CD4-positive, alpha-beta memory T cell (primary cell): Measurements from ENCODE around the gene MPZL2. TPM values are rescaled to one million over a fixed set of nuclear protein-coding genes. Genes with fewer than 3 reads are reported as not detected.
A peak's percentile ranks its signal among the peaks of the same experiment; 100 is the strongest.

Source experiments
- CTCF ChIA-PET: fragments of 350-600 bp; sonication (Branson Sonifier 250); formaldehyde crosslinking; loops from one replicate; lab custom pipeline; 2021; ENCODE audit warnings: inconsistent platforms; ENCODE audit not compliant: partially characterized antibody; lab: Charles Lee
- POLR2A ChIA-PET: fragments of 350-600 bp; sonication (Branson Sonifier 250); formaldehyde crosslinking; loops from one replicate; lab custom pipeline; 2021; ENCODE audit not compliant: partially characterized antibody; lab: Charles Lee
- DNase-seq, 5 donors: peaks; one replicate each; pipeline versions ENCODE4 v3.0.0 to v3.0.0-alpha.2; 2020 to 2022; ENCODE audit warnings: mixed read lengths in 1 of 5
- H3K27ac ChIP-seq: one replicate; pipeline ENCODE4 v1.7.0; 2013; ENCODE audit warnings: low read depth, low read length
- H3K27me3 ChIP-seq: 2 replicates; pipeline ENCODE4 v1.7.0; 2013; ENCODE audit warnings: mild to moderate bottlenecking, low read length, moderate library complexity; ENCODE audit not compliant: insufficient read depth
- H3K36me3 ChIP-seq: 2 replicates; pipeline ENCODE4 v1.7.0; 2013; ENCODE audit warnings: mild to moderate bottlenecking, low read length, moderate library complexity; ENCODE audit not compliant: insufficient read depth
- H3K4me1 ChIP-seq: 2 replicates; pipeline ENCODE4 v1.7.0; 2013; ENCODE audit warnings: mild to moderate bottlenecking, low read length, moderate library complexity; ENCODE audit not compliant: insufficient read depth
- H3K4me3 ChIP-seq, 2 donors: one replicate each; pipeline ENCODE4 v1.7.0; 2013; ENCODE audit warnings: low read length in 2 of 2, mild to moderate bottlenecking in 1 of 2
- H3K9me3 ChIP-seq, 2 donors: one replicate each; pipeline ENCODE4 v1.7.0; 2013; ENCODE audit warnings: low read length in 2 of 2, control low read depth in 1 of 2; ENCODE audit not compliant: control insufficient read depth in 1 of 2
- H3K27ac Mint-ChIP-seq, 7 donors: one replicate each; pipeline ENCODE4 v1.8.0; 2020 to 2021; ENCODE audit warnings: mixed read lengths in 7 of 7, mild to moderate bottlenecking in 6 of 7, inconsistent platforms in 3 of 7, moderate library complexity in 3 of 7
- H3K27me3 Mint-ChIP-seq, 2 donors: one replicate each; pipeline ENCODE4 v1.8.0; 2020 to 2021; ENCODE audit warnings: mixed read lengths in 2 of 2
- H3K36me3 Mint-ChIP-seq, 2 donors: one replicate each; pipeline ENCODE4 v1.8.0; 2020 to 2021; ENCODE audit warnings: mixed read lengths in 2 of 2, inconsistent platforms in 1 of 2, mild to moderate bottlenecking in 1 of 2
- H3K4me1 Mint-ChIP-seq, 4 donors: one replicate each; pipeline ENCODE4 v1.8.0; 2020 to 2021; ENCODE audit warnings: mixed read lengths in 4 of 4, mild to moderate bottlenecking in 1 of 4
- H3K4me3 Mint-ChIP-seq, 8 donors: one replicate each; pipeline ENCODE4 v1.8.0; 2020 to 2021; ENCODE audit warnings: mixed read lengths in 8 of 8, mild to moderate bottlenecking in 7 of 8, moderate library complexity in 6 of 8, inconsistent platforms in 3 of 8
- H3K9me3 Mint-ChIP-seq, 8 donors: one replicate each; pipeline ENCODE4 v1.8.0; 2020 to 2021; ENCODE audit warnings: mixed read lengths in 8 of 8, mild to moderate bottlenecking in 5 of 8, inconsistent platforms in 3 of 8, moderate library complexity in 1 of 8
- intact Hi-C: fragments of 100-400 bp; cut with micrococcal nuclease; formaldehyde crosslinking; loops from one replicate; pipeline ENCODE4 v1.15.1; 2023
- polyA plus RNA-seq, 2 donors: library from polyadenylated mRNA; unstranded; fragments of 300-500 nt; fragmentation: Illumina TruSeq; gene quantifications; one replicate each; pipeline ENCODE4 v1.2.3, GENCODE V29; 2021
- total RNA-seq, 2 experiments: library from RNA; stranded (reverse); gene quantifications; one replicate each; pipeline ENCODE4 v1.2.3, GENCODE V29; 2021

The MPZL2 gene
- total and polyA plus RNA-seq, 4 experiments from 2014 or later: 0.64 to 4.2 (median 3.3) TPM

DNA sequence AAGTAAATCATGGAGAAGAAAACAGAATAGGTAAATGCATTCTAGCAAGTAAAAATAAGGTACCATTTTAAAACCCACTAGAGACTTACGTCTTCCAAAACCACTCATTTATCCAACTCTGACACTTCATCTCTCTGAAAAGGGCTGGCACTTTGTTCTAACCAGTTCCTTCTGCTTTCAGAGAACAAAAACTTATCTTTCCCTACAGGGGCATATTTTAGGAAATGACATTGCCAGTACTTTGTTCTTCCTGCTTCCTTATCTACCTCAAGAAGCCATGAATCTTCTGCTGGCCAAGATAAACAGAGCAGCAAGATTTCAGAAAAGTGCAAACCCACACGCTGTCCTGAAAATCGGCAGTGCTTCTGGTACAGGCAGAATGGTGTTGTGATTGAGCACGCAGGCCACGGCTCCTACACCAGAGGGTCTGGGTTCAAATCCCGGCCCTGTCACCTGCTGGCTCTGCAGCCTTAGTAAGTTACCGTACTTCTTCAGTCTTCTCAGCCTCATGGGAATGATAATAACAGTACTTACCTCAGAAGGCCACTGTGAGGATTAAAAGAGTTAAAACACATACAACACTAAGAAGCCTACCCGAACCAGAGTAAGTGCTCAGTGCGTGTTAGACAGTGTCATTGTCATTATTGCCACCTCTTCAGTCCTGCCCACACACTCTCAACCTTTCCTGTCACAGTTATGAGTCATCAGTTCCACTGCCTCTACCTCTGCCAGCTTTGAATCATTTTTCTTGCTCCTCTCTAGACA lies 22.9 kb downstream of the MPZL2 start:
- ChIA-PET CTCF (interaction anchor here (0.6 to 6.3 kb wide), 8 partner anchors 11 to 1162 kb away, joined by 3 to 38 read pairs (median 6); partner anchors contain the start of genes JAML and MPZL3), POLR2A (interaction anchor here (0.6 to 9.4 kb wide), 15 partner anchors 10 to 198 kb away, joined by 3 to 142 read pairs (median 6); partner anchors contain the start of genes JAML, MPZL2, MPZL3 and UBE4A)
- Mint-ChIP-seq H3K27me3 (no peaks in the 10 kb centered on the region), H3K36me3 (peaks cover 4 to 37% of the 10 kb centered on the region in 2 donors), H3K4me3 (peak overlapping the region; percentile 46 to 79 (median 72)), H3K9me3 (no peaks in the 10 kb centered on the region), H3K4me1 (peaks cover 64 to 83% (median 74%) of the 10 kb centered on the region in 4 donors), H3K27ac (peak overlapping the region; percentile 87 to 98 (median 93))
- H3K27ac ChIP-seq: peak overlapping the region; percentile 65
- intact Hi-C loops: loop anchor here (1.0 to 2.0 kb wide), 5 partner anchors 11 to 42 kb away; partner anchors contain the start of genes JAML and MPZL3
- peak overlapping the region in 1 of 2 donors; percentile 21 for H3K4me3 ChIP-seq
- DNase-seq: peak; percentile 59 to 91 (median 67)
- H3K36me3 ChIP-seq: no peaks in the 10 kb centered on the region
- no peaks in the 10 kb centered on the region for H3K27me3 ChIP-seq
- H3K9me3 ChIP-seq: no peaks in the 10 kb centered on the region
- peaks cover 68% of the 10 kb centered on the region for H3K4me1 ChIP-seq

DNA sequence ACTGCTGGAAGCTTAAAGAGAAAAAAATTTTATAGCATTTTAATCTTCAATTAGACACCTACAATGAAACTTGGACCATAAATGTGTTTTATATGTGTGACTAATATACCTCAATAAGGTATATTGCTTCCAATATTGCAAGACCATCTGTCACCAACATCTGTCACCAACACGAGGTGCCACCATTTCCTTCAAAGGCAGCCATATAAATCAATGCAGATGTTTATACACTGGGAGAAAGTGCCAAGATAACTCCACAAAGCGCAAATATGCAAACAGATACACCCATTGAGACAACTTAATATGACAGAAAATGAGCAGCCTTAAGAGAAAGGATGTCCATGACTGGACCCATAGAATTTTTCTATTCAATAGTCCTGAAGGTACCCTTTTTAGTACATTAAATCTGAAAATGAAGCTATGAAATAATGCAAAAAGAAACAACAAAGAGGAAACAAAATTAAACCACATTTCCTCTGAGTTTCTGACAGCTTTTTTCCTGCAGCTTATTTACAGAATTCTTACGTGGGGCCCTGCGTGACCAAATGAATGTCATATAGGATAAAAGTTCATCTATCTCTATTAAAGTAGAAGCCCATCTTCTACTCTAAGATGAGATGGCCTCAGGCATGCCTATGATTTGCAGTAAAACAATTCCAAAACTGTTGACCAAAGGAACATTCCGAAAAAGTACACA lies 24.4 kb downstream of the MPZL2 start:
- H3K27ac ChIP-seq: peak overlapping the region; percentile 65
- H3K36me3 ChIP-seq: peaks cover 7% of the 10 kb centered on the region
- intact Hi-C loops: loop anchor here (2.0 kb wide), 2 partner anchors 15 to 41 kb away; partner anchors contain the start of gene JAML
- Mint-ChIP-seq H3K36me3 (peaks cover 10 to 51% of the 10 kb centered on the region in 2 donors), H3K4me1 (peaks cover 55 to 76% (median 64%) of the 10 kb centered on the region in 4 donors), H3K27ac (peak overlapping the region; percentile 86 to 98 (median 93)), H3K9me3 (peaks cover 0 to 2% (median 0%) of the 10 kb centered on the region in 8 donors), H3K4me3 (peak overlapping the region; percentile 44 to 77 (median 72)), H3K27me3 (no peaks in the 10 kb centered on the region)
- peaks cover 64% of the 10 kb centered on the region for H3K4me1 ChIP-seq
- H3K4me3 ChIP-seq: peak overlapping the region in 1 of 2 donors; percentile 11
- peak in 1 of 5 donors; percentile 52 for DNase-seq
- ChIA-PET POLR2A (interaction anchor here (1.1 to 9.4 kb wide), 12 partner anchors 8 to 105 kb away, joined by 3 to 142 read pairs (median 10); partner anchors contain the start of genes CD3G, JAML and MPZL3), CTCF (interaction anchor here (0.7 to 6.3 kb wide), 10 partner anchors 9 to 58 kb away, joined by 3 to 38 read pairs (median 6); partner anchors contain the start of genes JAML, MPZL2 and MPZL3)
- H3K9me3 ChIP-seq: no peaks in the 10 kb centered on the region
- no peaks in the 10 kb centered on the region for H3K27me3 ChIP-seq

DNA sequence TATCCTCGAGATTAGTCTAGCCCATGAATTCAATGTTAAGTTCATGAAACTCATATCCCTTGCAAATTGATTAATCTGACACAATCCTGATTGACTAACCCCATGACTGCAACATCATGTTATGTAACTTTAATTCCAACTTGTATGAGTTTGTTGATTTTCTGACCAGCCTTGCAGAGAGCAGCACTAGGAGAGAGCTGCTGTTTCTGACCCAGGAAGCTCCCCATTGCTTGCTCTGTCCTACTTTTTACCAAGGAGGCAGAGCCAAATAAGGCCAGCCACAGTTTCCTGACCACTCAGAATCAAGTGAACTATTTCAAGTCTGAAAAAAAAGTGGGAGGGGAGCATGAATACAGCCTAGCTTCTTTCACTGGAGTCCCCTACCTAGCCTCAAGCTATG lies 25.2 kb downstream of the MPZL2 start:
- no peaks in the 10 kb centered on the region for H3K27me3 Mint-ChIP-seq
- Histone ChIP-seq H3K4me3 (no peak overlapping the region), H3K36me3 (peaks cover 7% of the 10 kb centered on the region), H3K4me1 (peaks cover 58% of the 10 kb centered on the region), H3K27ac (peak overlapping the region; percentile 4), H3K27me3 (no peaks in the 10 kb centered on the region), H3K9me3 (no peaks in the 10 kb centered on the region)
- peak overlapping the region in 7 of 8 donors; percentile 10 to 77 (median 62) for H3K4me3 Mint-ChIP-seq
- intact Hi-C loops: no loop called here
- DNase-seq: no peak
- peaks cover 13 to 54% of the 10 kb centered on the region in 2 donors for H3K36me3 Mint-ChIP-seq
- ChIA-PET POLR2A (interaction anchor here (1.3 to 9.4 kb wide), 10 partner anchors 7 to 106 kb away, joined by 4 to 142 read pairs (median 20); partner anchors contain the start of genes CD3G, JAML and MPZL3), CTCF (interaction anchor here (0.7 to 6.3 kb wide), 9 partner anchors 9 to 59 kb away, joined by 3 to 38 read pairs (median 8); partner anchors contain the start of genes JAML, MPZL2 and MPZL3)
- H3K4me1 Mint-ChIP-seq: peaks cover 54 to 68% (median 61%) of the 10 kb centered on the region in 4 donors
- peaks cover 0 to 2% (median 0%) of the 10 kb centered on the region in 8 donors for H3K9me3 Mint-ChIP-seq
- peak overlapping the region; percentile 43 to 87 (median 57) for H3K27ac Mint-ChIP-seq

DNA sequence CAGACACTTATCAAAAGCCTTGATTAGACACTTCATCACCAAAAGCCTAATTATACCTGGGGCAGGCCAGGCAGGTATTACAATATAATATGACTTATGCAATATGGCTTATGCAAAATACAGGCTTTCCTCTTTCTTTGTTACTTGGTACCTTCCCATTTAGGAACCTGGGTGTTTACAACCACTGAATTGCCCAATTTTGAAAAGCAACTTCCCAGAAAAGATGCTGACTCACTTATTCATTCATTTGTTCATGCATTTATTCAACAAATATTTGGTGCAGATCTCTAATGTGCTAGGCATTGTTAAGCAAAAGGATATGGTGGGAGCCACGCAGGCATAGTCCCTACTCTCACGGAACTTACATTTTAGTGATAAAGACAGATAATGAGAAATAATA lies 25.7 kb downstream of the MPZL2 start:
- CTCF ChIA-PET: interaction anchor here (1.2 to 6.3 kb wide), 4 partner anchors 13 to 40 kb away, joined by 4 to 38 read pairs (median 12); partner anchors contain the start of genes JAML, MPZL2 and MPZL3
- Histone ChIP-seq H3K4me1 (peaks cover 54% of the 10 kb centered on the region), H3K36me3 (peaks cover 10% of the 10 kb centered on the region), H3K27me3 (no peaks in the 10 kb centered on the region), H3K9me3 (no peaks in the 10 kb centered on the region), H3K4me3 (no peak overlapping the region), H3K27ac (no peak overlapping the region)
- H3K27ac Mint-ChIP-seq: peak overlapping the region in 6 of 7 donors; percentile 50 to 87 (median 68)
- peaks cover 17 to 56% of the 10 kb centered on the region in 2 donors for H3K36me3 Mint-ChIP-seq
- intact Hi-C loops: no loop called here
- no peaks in the 10 kb centered on the region for H3K27me3 Mint-ChIP-seq
- POLR2A ChIA-PET: interaction anchor here (4.0 to 9.4 kb wide), 5 partner anchors 7 to 34 kb away, joined by 26 to 142 read pairs (median 71); partner anchors contain the start of genes JAML and MPZL3
- H3K4me3 Mint-ChIP-seq: peak overlapping the region in 7 of 8 donors; percentile 7 to 77 (median 61)
- H3K4me1 Mint-ChIP-seq: peaks cover 51 to 64% (median 58%) of the 10 kb centered on the region in 4 donors
- H3K9me3 Mint-ChIP-seq: peaks cover 0 to 2% (median 0%) of the 10 kb centered on the region in 8 donors
- DNase-seq: no peak

DNA sequence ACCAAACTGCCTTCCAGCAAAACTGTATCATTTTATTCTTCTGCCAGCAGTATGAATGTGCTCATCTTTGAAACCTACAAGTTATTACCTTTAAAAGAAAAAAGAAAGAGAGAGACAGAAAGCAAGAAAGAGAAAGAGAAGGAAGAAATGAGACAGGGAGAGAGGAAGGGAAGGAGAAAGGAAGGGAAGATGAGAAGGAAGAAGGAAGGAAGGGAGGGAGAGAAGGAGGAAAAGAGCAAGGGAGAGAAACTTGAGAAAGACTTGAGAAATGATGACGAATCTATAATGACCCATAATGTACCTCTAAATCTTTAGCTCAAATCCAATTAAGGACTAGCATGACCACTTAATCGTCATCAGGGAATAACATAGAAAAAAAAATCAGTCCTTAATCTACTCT lies 27.9 kb downstream of the MPZL2 start:
- Histone ChIP-seq H3K36me3 (peaks cover 21% of the 10 kb centered on the region), H3K4me1 (peaks cover 41% of the 10 kb centered on the region), H3K9me3 (no peaks in the 10 kb centered on the region), H3K27ac (no peak overlapping the region), H3K27me3 (no peaks in the 10 kb centered on the region), H3K4me3 (no peak overlapping the region)
- ChIA-PET CTCF (interaction anchor here (0.9 to 1.7 kb wide), 3 partner anchors 11 to 252 kb away, joined by 4 to 6 read pairs (median 4); partner anchors contain the start of gene JAML), POLR2A (interaction anchor here (0.7 to 1.3 kb wide), 5 partner anchors 10 to 46 kb away, joined by 3 to 6 read pairs (median 3); partner anchors contain the start of gene JAML)
- no peak for DNase-seq
- Mint-ChIP-seq H3K4me3 (no peak overlapping the region), H3K4me1 (peaks cover 34 to 46% (median 39%) of the 10 kb centered on the region in 4 donors), H3K27ac (peak overlapping the region in 5 of 7 donors; percentile 14 to 83 (median 40)), H3K9me3 (peaks cover 0 to 2% (median 0%) of the 10 kb centered on the region in 8 donors), H3K36me3 (peaks cover 27 to 61% of the 10 kb centered on the region in 2 donors), H3K27me3 (no peaks in the 10 kb centered on the region)
- intact Hi-C loops: no loop called here

DNA sequence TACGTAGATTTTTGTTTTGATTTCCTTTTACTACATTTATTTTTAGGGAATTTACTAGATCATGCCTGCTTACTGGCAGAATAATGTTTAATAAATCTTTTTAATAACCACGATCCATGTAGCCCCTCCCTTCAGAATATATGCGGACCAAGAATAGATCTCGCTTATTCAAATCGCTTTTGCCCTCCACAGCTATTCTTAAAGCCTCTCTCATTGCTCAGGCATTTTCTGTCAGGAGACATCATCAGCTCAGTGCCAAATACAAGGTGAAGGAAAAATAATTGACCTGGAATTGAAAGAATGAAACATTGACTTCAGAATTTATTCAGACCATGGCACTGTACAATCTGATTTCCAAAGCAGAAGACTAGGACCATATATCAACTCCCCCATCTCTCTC lies 29.3 kb downstream of the MPZL2 start:
- Mint-ChIP-seq H3K9me3 (peaks cover 0 to 2% (median 0%) of the 10 kb centered on the region in 8 donors), H3K36me3 (peaks cover 27 to 57% of the 10 kb centered on the region in 2 donors), H3K27me3 (no peaks in the 10 kb centered on the region), H3K4me1 (peaks cover 22 to 33% (median 26%) of the 10 kb centered on the region in 4 donors), H3K27ac (peak overlapping the region in 5 of 7 donors; percentile 5 to 85 (median 45)), H3K4me3 (no peak overlapping the region)
- H3K27ac ChIP-seq: no peak overlapping the region
- H3K4me3 ChIP-seq: no peak overlapping the region
- no peak for DNase-seq
- ChIA-PET POLR2A (interaction anchor here (0.8 to 6.6 kb wide), 2 partner anchors 7 to 29 kb away, joined by 3 to 73 read pairs; partner anchors contain the start of gene MPZL2), CTCF (no interaction called here)
- no peaks in the 10 kb centered on the region for H3K9me3 ChIP-seq
- peaks cover 21% of the 10 kb centered on the region for H3K36me3 ChIP-seq
- H3K27me3 ChIP-seq: no peaks in the 10 kb centered on the region
- intact Hi-C loops: no loop called here
- H3K4me1 ChIP-seq: peaks cover 41% of the 10 kb centered on the region
